HG03039 (cell line): ENCODE measurements around the gene MPDZ.

ENCODE experiments used
- ATAC-seq: cut with Tn5 transposase; IDR thresholded peaks from one replicate; pipeline ENCODE4 v1.9.1; 2021; ENCODE audit warnings: mild to moderate bottlenecking, moderate library complexity; ENCODE audit not compliant: unreplicated experiment

Gene MPDZ

GRCh38 chr9:13189362-13189761 is 90.1 kb downstream of the MPDZ start:
- ATAC-seq: no peak

DNA sequence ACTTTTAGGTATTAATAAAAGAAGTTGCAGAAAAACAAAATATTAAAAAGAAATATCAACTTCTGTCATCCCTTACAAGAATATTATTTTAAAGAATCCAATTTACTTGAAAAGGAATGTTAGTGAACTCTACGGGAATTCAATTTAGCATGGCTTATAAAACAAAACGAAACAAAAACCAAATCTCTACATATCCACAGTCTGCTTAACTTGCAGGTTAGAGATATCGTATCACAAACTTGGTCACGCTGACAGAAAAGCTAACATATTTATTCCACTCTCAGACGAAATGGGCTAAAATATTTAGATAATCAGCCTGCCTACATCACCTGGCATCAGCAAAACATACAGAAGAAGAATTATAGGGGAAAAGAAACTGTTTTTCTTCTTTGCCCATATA is 92.7 kb downstream of the MPDZ start:
- ATAC-seq: no peak

- no peak for ATAC-seq
These were observed 93.4 kb downstream of the MPDZ start for GRCh38 chr9:13186091-13186490.

GRCh38 chr9:13181652-13182051 is 97.8 kb downstream of the MPDZ start:
- no peak for ATAC-seq

DNA sequence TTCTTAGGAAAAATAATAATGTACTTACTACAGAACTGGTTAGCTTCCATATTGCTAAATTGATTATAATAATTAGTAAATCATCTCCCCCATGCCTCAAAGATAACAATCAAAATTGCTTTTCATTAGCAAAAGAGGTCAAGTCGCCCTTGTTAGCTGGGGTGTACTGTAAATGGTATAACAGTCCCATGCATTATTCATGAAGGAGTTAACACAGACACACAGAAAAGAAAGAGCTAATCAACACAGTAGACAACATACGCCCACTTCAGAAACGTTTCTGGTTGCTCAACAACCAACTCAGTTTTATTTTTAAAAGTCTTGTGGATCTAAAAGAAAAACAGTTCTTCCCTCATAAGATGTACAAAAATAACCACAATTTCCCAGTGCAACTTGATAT is 100.2 kb downstream of the MPDZ start:
- ATAC-seq: no peak

DNA sequence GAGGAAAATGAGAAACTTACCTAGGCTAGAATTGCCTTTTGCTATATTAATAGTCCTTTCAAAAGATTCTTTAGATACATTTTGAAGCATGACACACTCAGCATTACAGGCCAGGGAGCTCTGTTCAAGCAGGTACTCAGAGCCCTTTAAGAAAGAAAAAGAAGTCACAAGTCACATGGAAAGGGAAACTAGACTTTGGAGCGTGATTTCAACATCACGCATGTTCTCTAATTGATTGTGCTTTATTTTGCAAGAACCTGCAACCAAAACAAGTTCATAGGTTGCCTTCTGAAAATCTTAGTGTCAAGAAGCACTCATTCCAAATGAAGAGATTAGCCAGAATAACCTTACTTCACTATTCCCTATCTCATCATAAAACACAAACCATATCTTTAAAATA is 103.8 kb downstream of the MPDZ start:
- ATAC-seq: no peak

DNA sequence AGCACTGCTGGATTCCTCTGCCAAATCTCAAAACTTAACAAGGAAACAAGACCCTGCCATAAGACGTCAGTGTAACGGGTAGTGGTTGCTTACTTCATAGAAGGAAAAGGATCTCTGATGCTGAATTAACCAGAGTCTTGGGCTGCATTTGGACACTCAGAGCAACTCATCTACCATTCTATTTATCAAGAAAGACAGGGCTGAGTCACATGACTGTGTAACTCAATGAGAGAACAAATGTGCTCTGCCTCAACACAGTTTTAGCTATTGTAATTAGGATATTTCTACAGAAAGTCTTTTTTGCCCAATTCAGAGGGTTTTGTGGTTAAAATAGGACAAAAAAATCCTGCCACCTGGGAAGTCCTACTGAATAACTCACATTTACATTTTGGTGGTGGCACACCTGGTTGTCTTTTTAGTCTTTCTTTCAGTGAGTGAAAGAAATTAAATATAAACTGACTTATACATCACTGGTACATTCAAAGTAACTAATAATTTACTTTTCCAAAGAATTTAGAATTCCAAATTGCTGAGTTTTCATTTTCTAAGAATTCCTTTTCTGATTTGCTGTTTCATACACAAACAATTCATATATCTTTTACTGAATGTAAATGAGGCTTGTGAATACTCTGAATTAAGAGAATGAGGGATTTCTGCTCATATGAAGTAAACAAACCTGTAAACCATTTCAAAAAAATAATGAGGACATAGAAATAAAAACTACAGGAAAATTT is 104.4 kb downstream of the MPDZ start:
- ATAC-seq: no peak

- no peak for ATAC-seq
These were observed 105.9 kb downstream of the MPDZ start for GRCh38 chr9:13173553-13173952.

DNA sequence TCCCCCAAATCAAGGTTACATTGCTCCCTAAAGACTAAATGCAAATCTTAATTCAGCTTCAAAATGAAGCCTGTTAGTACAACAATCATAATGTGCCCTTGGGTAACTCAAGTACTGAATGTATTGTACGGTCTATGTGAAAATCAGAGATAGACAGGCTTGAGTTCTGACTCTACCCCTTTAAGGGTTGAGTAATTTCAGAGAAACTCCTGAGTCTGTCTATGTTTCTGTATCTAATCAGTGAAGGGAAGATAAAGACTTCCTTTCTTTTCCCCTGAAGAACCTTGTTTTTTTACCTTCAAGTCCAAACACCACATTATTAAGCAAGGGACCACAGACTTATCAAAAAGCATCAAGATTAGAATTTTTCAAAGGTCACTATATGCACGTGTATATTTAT is 108.2 kb downstream of the MPDZ start:
- ATAC-seq: no peak

GRCh38 chr9:13166996-13167395 is 112.5 kb downstream of the MPDZ start:
- ATAC-seq: no peak

DNA sequence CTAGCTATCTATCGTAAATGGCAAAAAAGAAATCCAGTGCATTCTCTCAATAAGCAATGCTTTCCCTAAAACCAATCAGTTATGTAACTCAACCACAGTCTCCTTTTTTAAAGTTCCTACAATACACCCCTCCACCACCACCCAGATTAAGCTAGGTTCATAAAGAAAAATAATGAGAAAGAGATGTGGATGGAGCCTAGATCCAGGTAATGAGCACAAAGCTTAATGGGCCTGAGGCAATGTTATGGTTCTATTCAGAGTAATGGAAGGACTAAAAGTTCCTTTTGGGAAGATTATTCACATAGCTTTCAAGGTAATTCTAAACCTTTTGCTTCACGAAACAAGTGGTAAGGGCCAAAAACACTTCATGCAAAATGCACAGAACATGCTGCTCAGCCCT is 113.5 kb downstream of the MPDZ start:
- no peak for ATAC-seq

DNA sequence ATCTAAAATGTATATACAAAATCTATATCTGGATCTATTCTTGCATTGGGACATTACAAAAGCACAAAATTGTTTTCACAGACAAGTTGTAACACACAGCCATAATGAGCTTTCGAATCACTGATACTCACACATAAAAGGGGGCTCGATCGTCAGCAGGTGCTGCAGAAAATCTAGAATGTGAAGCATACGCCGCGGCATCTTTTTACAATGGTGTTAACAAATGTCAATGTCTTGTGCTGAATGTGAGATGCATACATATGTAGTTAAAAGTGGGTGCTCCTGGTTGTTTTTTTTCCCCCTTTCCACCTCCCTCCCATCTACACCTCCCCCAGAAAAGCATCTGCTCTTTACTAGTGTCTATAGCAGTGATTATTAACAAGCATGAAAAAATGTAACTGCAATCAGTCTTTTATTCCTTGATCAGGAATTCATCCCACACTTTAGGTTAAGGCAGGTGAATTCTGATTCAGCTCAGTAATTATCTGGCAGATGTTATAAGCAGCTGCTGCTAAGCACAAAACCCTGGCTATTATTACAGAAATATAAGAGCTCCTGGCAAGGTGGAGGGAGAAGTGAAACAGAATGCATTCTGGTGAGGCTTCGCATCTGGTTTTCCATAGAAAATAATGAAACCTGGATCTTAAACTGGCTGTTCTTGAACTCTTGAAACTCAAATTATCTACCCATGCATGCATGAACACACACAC is 114.1 kb downstream of the MPDZ start:
- ATAC-seq: no peak

GRCh38 chr9:13163946-13164345 is 115.5 kb downstream of the MPDZ start:
- ATAC-seq: no peak

- no peak for ATAC-seq
These were observed 116.2 kb downstream of the MPDZ start for GRCh38 chr9:13163287-13163686.

DNA sequence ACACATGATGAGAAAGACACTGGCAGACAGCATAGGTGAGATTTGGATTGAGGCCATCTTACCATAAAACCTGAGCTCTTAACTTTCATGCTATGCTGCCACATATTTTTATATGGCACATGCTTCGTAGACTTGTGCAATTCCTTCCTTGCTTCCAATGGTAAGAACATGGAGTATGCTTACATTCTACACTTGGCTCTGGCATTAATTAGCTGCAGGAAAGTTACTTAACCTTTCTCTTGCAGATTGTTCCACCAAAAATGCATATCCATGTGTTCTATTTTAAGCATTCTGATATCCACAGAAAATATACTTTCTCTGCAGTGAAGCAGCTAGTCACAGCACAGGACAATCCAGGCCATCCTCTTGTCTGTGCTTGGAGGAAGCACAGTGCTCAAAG is 119.4 kb downstream of the MPDZ start:
- no peak for ATAC-seq

DNA sequence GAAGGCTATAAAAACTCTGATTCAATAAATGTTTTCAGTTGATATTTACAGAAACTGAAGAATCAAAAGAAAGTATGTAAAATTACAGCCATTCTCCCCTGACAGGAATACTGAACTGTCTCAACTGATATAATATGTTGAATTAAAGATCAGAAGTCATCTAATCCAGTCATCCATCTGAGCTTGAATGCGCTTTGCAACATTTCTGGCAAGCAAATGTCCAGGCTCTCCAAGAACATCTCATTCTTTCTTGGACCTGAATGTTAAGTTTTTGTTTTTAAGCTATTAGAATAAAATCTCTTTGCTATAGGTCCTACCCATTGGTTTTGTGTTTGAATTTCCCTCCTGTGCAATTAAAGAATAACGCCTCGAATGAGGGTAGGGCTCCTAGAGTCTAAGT is 120.5 kb downstream of the MPDZ start:
- no peak for ATAC-seq

DNA sequence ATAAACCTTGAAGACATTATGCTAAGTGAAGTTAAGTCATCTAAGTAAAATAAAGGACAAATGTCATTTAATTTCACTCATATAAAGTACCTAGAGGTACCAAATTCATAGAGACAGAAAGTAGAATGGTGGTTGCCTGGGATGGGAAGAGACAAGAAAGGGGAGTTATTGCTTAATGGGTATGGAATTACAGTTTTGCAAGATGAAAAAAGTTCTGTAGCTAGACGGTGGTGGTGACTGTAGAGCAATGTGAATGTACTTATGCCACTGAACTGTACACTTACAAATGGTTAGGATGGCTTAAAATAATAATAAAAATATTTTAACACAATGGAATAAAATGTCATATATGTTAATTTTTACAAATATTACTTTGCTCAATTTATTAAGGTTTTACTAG is 128.0 kb downstream of the MPDZ start:
- no peak for ATAC-seq

DNA sequence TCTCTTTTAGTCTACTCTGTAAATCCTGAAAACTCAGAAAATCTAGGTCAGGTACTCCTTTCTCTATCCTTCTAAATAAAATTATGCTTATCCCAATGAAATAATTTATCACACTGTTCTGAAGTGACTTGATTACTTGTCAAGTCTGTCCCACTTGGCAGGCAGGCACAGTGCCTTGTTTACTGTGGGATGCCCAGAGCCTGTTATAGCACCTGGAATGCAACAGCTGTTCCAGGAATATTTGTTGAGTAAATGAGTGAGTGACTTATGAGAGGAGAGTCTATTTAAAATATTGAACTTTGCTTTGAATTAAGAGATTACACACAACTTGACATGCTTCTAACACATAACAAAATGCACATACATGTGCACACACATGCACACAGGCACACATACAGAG is 130.0 kb downstream of the MPDZ start:
- no peak for ATAC-seq

DNA sequence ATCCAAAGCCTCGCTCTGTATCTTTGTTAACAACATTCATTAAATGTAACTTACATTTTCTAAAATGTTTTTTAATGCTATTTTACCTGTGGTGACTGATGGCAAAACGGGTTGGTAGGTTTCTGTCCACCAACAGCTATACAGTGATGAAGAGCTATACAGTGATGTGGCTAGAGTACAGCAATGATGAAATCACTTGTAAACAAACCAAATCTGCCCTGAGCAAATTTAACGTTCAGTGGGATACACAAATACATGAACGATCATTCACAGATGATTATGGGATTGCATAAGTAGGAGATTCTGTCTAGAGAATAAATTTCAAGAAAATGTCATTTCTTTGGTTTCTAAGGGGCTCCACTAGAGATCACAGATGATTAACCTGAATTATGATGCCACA is 132.7 kb downstream of the MPDZ start:
- no peak for ATAC-seq

DNA sequence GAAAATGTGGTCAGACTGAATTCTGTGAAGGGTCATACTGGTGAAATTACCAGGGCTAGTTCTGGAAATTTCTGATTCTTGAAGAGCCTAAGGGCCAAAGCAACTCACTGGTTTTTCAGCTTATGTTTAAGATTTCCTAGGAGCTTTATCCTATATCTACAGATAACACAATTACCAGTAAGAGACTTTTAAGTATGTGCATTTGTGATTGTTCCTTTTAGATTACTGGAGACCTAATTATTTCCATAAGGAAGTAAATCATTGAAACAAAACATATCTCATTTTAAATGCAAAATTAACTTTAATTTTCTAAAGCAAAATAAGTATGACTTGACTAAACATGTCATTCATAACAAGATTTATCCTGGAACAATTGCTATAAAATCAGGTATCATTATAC is 134.2 kb downstream of the MPDZ start:
- ATAC-seq: no peak

- no peak for ATAC-seq
These were observed 135.2 kb downstream of the MPDZ start for GRCh38 chr9:13144166-13144775.

DNA sequence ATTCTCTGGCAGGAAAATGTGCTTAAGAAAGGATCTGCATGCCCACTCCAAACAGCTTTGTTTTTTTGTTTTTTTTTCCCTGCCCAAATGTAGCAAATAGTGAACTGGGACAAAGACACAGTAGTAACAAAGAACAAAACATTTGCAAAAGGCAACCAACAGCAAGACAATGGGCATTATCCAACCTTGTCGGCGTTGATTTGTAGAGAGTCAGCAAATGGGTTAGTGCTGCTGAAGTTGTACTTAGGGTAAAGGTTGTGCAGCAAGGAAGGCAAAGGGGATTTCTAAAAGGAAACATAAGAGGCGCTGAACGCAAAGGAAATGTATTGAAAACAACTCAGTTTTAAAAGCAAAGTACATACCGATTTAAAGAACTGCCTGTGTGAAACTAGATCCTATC is 136.2 kb downstream of the MPDZ start:
- no peak for ATAC-seq
